GM18499 (cell line): ENCODE measurements around the gene HAP1.
"Not testable (repeated sequence)": the region's sequence is repeated elsewhere in the genome, so short reads cannot be mapped to it uniquely, and the experiment has no call there.

Experiments
- ATAC-seq: cut with Tn5 transposase; IDR thresholded peaks from one replicate; pipeline ENCODE4 v1.9.1; 2021; ENCODE audit warnings: moderate number of reproducible peaks; ENCODE audit not compliant: insufficient read depth, unreplicated experiment

HAP1 gene

DNA sequence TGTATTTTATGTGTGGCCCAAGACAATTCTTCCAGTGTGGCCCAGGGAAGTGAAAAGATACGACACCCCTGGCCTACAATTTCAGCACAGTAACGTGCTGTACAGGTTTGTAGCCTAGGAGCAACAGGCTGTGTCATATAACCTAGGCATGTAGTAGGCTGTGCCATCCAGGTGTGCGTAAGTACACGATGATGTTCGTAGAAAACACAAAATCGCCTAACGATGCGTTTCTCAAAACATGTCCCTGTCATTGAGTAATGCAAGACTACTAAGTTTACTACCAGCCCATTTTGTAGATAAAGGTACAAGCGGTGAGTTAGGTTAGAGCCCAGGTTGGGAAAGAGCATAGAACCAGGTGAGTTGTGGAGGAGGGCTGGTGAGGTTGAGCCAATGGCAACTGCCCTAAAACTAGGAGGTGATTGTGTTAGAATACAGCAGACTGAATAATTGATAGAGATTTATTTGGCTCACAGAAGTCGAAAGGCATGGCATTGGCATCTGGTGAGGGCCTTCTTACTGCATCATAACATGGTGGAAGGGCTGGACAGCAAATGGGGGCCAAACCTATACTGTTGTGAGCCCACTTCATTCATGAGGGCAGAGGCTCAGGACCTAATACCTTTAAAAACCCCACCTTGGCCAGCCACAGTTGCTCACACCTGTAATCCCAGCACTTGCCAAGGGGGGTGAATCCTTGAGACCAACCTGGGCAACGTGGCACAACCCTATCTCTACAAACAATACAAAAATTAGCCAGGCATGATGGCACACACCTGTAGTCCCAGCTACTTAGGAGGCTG is 41.5 kb downstream of the HAP1 start:
- no peak for ATAC-seq

DNA sequence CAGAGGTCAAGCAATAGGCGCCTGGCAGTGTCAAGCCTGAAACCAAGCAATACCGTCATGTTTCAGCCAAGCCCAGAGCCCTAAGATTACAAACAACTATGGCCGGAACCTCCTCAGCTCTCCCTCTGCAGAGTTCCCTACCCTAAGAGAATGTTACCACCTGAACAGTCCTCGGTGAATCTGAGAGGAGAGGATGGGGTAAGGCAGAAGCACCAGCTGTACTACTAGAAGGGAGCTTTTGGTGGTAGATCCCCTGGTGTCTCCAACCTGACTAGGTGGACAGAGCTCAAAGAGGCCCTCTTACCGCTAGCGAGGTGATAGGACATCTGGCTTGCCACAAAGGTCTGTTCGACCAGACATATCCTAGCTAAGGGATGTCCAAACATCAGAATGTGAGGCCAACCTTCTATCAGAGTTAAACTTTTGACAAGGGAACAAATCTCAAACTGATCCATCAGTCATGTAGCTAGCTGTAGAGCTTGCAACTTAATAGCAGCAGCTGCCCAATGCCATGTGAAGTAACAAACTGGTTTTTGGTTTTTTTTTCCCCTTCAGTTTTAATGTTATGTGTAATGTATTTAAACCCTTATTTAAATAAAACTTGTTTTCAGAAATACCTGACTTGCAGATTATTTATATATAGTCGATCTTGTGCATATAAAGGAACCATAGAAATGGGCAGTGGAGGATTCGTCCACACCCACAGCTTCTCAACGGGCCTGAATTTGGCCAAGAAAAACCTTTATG is 43.2 kb downstream of the HAP1 start:
- ATAC-seq = no peak

DNA sequence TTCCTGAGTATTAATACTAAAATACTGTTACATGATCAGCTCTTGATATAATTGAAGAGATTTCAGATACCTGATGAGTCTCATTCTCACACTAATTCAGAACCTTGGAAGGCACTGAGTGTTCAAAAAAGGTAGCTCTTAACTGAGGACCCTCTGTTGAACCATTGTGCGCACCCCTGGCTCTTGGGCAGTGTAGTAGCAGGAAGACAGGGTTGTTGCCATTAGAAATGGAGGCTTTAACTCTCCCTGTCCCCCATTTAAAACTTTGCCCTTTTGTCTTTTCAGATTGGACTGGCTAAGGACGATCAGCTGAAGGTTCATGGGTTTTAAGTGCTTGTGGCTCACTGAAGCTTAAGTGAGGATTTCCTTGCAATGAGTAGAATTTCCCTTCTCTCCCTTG is 43.9 kb downstream of the HAP1 start:
- ATAC-seq = no peak

DNA sequence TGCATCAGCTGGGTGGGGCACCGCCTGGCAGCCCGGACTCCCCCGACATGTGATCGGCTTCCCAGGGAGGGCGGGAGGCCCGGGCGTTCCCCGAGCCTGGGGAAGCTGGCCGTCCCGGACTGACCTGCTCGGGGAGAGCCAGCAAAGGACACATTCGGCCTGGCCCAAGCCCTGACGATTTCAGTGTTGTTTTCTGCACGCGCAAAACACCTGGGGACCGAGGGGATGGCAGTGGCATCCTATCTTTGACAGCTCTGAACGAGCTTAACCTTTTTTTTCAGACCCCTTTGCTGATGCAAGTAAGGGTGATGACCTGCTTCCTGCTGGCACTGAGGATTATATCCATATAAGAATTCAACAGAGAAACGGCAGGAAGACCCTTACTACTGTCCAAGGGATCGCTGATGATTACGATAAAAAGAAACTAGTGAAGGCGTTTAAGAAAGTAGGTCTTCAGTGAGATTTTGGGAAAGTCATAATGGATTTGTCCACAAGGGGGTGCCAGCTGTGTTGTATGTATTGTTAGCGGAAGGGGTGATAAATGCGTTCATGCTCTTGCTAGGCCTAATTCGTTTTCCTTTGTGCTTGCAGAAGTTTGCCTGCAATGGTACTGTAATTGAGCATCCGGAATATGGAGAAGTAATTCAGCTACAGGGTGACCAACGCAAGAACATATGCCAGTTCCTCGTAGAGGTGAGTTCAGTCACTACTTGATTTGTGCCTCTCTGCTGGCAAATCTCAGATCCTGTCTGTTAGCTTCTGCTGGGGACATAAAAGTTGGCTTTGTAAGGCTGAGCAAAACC is 44.7 kb downstream of the HAP1 start:
- ATAC-seq = no peak

DNA sequence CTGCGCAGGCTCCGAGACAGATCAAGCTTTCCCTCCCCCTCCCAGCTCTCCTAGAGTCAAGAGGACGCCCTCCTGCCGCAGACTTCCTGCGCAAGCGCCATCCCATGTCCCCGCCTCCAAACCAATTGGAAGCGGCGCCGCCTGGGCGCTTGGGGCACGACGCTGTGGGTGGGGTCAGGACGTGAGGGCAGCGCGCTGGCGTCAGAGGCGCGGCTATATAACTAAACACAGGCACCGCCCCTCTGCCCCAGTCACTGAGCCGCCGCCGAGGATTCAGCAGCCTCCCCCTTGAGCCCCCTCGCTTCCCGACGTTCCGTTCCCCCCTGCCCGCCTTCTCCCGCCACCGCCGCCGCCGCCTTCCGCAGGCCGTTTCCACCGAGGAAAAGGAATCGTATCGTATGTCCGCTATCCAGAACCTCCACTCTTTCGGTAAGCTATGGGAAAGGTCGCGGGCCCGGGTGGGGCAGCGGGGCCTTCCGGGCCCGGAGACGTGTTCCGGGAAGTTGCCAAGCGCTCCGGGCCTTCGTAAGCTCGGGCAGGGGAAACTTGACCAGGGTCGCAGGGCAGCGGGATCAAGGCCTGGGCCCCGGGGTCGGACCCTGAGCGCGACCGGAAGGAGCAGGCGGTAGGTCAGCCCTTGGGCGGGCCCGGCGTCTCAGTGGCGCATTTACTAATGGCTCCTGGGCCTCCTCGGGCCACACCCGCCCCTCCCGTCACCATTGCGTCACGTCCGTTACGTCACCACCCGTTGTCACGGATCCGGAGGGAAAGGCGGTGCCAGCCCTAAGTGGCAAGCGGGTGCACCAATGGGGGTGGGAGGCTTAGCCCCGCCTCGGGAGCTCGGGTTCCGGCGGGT is 45.6 kb downstream of the HAP1 start, which contains the start of gene EIF1:
Gene EIF1, plus strand, starts transcription at position 245 of the 856 bp plus-strand sequence. Its CDS starts 154 bp downstream, at position 399.
- ATAC-seq = peak; percentile 50

DNA sequence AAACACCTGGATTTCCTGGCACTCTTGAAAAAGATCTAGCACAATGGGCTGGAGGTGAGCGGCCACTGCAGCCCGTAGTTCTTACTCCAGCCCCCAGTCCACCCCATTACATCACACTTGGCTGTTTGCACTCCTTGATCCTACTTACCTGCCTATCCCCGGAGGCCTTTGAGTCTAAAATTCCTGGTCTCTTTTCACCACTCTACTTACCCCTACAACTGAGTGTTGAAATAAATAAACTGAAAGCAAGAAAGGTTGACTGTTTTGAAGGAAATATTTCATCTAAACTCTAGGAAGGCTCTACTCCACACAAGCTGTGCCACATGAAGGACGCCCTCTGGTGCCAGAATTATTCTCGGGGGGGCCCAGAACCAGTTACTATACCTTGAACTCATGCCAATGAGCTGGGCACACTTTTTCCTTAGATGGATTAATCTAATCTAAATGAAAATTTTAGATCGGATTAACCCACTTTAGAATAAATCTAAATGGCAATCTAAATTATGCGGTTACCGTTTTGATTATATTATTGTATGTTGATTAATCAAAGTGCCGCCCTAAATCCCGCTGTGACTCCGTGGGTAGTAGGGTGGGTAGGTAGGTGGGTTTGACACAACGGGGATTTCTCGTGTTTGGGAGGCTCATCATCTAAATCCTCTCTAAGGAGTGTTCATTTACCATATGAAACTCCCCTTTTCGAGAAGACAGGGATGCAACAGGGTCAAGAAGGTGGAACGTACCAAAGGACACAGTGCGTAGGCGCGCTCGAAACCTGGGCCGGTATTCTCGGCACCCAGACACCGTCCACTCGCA is 46.4 kb downstream of the HAP1 start:
- no peak for ATAC-seq

DNA sequence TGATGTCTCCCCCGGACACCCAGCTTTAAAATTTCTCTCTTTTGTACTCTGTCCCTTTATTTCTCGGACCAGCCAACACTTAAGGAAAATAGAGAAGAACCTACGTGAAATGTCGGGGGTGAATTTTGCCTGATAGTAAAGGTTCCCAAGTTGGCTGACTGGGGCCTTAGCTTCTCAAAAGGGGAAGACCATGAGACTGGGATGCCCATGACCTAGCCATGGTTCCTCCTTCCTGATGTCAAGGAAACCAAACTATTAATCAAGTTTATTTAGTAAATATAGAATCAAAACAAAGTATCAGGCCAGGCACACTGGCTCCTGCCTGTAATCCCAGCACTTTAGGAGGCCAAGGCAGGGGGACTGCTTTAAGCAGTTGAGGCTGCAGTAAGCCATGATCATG is 48.2 kb downstream of the HAP1 start:
- no peak for ATAC-seq

DNA sequence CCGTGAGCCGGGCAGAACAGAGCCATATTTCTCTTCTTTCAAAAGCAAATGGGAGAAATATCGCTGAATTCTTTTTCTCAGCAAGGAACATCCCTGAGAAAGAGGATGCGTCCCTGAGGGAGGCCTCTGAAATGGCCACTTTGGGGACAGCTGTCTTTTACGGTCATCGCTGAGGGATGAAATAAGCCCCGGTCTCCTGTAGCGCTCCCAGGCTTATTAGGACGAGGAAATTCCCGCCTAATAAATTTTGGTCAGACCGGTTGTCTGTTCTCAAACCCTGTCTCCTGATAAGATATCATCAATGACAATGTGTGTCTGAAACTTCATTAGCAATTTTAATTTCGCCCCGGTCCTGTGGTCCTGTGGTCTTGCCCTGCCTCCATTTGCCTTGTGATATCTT is 48.7 kb downstream of the HAP1 start:
- ATAC-seq = not testable (repeated sequence)

DNA sequence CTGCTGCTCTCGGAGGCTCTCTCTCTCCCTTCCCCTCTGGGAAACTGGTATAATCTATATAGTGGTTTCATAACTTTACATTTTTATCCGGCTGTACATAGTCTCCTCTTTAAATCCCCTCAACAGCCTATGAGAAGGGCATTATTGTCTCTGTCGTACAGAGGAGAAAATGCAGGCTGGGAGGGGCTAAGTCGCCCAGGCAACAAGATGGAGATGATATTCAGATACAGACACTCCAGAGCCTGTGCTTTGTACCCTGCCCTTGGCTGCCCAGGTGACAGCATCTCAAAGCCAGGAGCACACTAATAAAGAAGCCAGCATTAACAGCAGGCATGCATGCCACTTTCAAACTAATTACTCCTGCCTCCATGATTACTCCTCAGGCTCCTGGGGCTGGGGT is 50.4 kb downstream of the HAP1 start:
- no peak for ATAC-seq

DNA sequence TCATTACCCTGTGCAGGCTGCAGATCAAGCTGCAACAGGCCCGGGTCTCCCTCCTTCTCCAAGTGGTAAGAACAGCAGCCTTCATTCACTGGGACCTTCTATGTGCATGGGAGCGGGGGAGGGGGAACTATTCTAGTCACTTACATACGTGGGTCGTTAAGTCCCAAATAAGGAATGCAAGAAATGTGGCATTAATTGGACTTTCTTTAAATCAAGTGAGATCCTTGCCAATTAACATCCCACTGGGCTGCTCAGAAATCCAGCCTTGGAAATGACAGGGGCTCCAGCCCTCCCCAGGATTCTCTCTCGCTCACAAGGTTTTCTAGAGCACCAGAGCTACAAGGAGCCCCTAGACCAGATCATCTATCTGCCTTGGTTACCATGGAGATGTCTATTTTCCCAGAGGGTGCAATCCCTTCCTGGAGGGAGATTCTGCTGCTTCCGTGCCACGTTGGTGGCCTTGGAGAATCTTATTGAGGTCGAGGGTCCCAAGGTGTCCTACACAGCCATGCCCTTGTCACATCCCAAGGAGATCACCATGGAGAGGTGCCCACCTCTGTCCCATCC is 50.9 kb downstream of the HAP1 start:
- ATAC-seq = no peak

DNA sequence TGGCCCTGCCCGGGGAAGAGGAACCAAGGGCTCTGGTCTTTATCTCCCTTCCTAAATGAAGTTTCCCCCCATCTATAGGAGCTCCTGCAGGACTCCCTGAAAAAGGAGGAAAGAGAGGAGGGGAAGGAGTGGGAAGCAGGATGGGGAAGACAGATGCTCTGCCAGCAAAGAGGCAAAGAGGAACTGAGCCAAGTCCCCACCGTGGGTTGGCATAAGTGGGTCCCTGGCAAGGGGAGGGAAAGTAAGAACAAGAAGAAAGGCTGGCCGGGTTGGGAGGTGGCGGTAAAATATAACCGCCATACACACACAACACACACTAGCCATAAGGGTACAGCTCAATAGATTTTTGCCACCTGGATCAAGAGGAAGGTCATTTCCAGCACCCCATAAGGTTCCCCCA is 51.8 kb downstream of the HAP1 start:
- no peak for ATAC-seq

DNA sequence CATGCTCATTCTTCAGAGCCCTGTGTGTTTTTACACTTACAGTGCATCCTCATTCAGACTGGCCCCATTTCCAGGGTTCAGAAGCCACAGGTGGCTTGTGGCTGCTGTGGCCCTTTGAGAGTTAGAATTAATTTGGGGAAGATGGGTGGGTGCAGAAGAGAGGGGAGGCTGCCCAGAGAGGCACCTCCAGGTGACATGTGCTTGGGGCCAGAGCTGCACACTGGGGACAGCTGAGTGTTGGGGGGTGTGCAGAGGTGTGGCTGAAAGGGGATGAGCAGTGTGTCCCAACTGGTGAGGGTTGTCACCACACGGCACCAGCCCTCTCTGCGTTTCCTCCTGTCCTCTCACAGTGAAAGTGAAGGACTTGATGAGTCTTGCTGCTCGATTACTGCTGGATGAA is 52.7 kb downstream of the HAP1 start:
- ATAC-seq = no peak

DNA sequence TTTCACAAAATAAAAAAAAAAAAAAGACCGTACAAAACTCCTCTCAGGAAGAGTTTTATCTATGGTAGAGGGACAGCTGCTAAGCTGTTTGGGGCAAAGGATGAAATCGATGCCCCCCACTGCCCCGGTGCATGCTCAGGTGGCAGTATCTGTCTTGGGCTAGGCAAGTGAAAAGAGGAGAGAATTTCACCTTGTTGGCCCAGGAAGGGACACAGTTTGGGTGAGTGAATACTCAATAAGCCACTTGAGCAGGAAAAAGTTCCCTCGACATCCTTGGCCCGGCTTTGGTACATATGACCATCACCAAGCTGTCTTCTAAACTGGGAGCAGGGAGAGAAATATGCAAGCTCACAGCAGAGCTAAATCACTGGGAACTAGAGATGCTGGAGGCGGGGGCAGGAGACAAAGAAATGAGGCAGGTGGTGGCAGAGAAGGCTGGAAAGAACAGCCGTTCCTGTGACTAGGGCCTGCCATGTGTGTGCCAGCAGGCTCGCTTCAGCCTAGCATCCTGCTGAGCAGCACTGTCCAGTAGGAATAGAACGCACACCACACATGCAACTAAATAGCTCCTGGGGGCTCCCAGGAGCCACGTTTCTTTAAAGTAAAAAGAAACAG is 53.9 kb downstream of the HAP1 start:
- no peak for ATAC-seq

DNA sequence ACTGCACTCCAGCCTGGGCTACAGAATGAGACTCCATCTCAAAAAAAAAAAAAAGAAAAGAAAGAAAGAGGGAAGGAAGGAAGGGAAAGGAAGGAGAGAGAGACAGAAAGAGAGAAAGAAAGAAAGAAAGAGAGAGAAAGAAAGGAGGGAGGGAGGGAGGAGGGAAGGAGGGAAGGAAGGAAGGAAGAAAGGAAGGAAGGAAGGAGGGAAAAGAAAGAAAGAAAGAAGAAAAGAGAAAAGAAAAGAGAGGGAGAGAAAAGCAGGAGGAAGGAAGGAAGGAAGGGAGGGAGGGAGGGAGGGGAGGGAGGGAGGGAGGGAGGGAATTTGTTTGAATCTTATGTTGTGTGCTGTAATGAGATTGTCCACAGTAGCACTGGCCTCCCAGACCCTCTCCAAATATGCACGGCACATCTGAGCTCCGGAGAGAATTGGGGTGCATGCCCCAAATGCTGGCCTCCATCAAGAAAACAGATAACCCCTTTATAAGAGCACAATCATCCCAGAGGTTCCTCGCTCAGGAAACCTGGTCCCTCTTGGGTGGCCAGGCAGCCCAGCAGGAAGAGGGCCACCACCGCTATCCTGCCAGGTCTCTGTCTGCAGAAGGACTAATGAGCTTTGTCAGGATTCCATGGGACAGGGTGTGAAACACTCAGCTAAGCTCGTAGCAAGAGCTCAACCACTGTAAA is 54.6 kb downstream of the HAP1 start:
- no peak for ATAC-seq

DNA sequence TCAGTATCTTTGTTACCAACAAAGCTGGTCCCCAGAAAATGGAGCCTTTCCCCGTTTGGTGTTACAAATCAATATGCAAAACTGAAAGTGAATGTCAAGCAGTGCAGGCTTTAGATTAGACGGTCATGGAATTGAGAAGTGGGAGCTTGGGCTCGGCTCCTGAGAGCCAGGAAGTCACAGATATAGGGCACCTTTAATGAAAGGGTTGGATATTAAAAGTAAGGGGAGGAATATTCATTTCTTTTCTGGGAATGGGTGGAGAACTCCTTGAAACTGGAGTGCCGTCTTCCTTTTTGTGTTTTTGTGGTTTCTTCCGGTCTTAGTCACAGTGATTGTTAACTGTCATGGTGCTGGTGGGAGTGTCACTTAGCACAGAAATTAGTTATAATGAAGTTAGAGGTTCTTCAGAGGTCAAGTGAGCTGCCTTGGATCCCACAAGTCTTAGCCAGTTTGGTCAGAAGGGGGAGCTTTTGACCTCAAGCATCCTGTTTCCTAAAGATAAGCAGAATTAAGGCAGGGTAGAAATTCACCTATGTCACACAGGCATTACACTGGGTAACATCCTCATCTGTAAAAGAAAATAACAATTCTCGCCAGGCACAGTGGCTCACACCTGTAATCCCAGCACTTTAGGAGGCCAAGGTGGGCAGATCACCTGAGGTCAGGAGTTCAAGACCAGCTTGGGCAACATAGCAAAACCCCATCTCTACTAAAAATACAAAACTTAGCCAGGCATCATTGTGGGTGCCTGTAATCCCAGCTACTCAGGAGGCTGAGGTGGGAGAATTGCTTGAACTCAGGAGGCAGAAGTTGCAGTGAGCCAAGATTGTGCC is 55.3 kb downstream of the HAP1 start:
- peak; percentile 57 for ATAC-seq

DNA sequence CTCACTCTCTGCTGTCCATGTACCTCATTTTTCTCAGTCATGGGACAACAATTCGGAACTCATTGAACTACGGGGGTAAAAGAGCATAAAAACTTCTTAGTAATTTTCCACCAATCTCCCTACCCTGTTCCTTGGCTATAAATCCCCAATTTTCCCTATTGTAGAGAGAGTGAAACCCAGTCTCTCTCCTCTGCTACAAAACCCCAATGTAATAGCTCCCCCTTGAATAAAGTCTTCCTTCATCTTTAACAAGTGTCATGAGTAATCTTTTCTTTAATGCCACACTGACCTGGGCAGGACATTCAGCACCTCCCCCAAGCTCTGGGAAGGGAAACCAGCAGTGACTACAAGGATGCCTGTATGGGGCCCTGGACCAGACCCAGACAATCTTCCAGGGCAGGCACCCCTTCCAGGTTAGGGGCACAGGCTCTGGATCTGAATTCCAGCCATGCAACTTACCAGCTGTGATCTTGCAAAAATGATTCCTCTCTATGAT is 56.0 kb downstream of the HAP1 start:
- ATAC-seq = peak; percentile 23

DNA sequence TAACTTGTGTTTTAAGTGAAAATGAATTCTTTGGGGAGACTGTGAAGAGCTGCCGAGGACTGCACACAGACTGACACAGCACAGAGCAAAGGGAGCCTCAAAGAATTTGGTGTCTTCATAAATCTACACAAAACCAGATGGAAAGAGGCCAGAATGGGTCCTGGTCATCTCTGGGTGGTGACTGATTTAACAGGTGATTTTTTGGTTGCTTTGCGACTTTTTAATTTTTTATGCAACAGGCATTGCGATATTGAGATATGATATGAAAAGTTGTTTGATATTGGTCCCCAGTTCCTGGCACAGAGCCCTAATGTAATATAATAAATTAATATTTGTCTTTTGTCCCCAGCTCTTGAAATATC is 58.4 kb downstream of the HAP1 start:
- ATAC-seq = no peak
